ENCODE measurements around the gene FBLN2.

FBLN2 gene

GRCh38 chr3:13598926-13599886, 50.3 kb downstream of the FBLN2 start:
- no peak for DNase-seq (ENCODE audit: low read depth in 1 of 2, low spot score in 1 of 2)

GRCh38 chr3:13599887-13600450, 51.0 kb downstream of the FBLN2 start:
- DNase-seq (ENCODE audit: low read depth in 1 of 2, low spot score in 1 of 2) = no peak

DNA sequence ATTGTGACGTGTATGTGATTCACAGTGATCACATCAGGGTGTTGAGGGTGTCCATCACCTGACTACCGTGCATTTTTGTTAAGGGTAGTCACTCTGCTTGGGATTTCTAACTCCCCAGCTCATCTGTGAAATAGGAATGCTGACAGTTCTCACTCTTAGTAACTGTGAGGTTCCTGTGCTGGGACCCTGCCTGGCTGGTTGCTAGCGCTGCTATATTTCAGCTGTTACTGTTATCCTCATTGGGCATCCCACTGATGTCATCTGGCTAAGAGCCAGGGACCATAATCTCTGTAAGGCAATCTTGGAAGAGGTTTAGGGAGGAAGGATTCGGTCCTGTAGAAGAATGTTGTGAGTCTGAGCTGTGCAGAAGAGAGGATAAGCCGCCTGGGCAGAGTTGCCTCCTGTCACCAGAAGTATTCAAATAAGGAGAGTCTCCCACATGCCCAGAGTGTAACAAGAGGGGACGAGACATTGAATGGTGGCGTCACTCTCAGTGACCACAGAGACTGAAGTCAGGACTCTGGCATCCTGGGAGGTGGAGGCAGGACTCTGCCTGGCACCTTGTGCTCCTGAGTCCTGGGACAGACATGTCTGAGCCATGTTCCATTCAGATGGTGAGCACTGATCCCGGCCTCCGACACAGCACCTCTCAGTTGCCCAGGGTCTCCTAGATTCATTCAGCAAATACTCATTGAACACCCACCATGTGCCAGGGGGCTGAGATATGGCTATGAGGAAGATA, 52.2 kb downstream of the FBLN2 start:
- DNase-seq (ENCODE audit: low read depth in 1 of 2, low spot score in 1 of 2) = no peak

DNA sequence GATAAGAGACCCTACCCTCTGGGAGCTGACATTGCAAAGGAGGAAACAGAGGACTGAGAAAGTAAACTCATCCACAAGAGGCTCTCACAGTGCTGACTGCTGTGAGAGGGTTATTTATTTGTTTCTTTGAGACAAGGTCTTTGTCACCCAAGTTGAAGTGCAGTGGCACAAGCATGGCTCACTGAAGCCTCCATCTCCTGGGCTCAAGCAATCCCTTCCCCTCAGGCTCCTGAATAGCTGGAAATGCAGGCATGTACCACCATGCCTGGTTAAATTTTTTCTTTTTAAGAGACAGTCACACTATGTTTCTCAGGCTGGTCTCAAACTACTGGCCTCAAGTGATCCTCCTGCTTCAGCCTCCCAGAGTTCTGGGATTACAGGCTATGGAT, 52.8 kb downstream of the FBLN2 start:
- DNase-seq (ENCODE audit: low read depth in 1 of 2, low spot score in 1 of 2) = no peak

DNA sequence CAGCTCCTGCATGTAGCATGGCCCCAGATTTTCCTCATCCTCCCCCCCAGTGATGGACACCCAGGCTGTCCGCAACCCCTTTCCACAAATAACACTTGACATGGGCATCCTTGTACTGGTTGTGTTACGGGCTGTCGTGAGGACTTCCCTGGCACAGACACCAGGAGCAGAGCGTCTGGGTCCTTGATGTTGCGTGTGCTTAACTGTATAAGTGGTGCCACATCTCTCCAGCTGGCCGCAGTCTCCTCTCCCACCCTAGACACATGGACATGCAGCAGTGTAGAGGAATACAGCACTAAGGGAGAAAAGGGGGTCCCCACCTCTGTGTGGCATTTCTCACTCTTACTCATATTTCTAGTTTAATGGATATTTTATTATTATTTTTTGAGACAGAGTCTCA, 56.6 kb downstream of the FBLN2 start:
- DNase-seq (ENCODE audit: low read depth in 1 of 2, low spot score in 1 of 2) = no peak

DNA sequence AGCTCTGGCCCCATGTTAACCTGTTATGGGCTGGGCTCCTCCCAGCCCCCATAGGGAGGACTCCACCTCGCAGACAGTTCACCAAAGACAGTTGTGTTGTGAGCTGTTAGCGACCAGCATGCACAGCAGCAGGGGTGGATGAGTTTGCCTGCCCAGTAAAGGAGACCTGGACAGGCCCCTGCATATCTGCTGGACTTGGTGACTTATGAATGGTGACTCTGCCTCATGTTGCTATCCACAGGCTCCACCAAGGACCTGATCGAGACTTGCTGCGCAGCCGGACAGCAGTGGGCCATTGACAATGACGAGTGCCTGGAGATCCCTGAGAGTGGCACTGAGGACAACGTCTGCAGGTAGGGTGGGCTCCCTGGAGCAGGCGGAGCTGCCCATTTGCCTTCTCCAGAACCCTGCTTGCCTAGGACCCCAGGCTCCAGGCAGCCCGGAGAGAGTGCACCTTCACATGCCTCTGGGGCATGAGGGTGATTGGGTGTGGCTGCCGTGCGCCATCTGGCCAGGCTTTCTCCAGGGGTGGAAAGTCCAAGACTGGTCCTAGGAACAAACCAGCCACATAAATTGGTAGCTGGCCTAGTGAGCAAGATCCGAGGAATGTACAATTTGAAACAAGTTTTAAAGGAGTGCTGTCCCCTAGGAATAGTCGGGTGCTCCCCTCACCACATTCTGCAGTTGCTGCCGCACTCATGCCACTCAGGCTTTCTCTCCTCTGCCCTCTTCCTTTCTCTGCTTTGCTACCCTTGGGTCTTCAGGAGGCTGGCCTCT, 59.1 kb downstream of the FBLN2 start:
- DNase-seq (ENCODE audit: low read depth in 1 of 2, low spot score in 1 of 2) = no peak

GRCh38 chr3:13608969-13609725, 60.2 kb downstream of the FBLN2 start:
- no peak for DNase-seq (ENCODE audit: low read depth in 1 of 2, low spot score in 1 of 2)

GRCh38 chr3:13610006-13610570, 61.2 kb downstream of the FBLN2 start:
- no peak for DNase-seq (ENCODE audit: low read depth in 1 of 2, low spot score in 1 of 2)

DNA sequence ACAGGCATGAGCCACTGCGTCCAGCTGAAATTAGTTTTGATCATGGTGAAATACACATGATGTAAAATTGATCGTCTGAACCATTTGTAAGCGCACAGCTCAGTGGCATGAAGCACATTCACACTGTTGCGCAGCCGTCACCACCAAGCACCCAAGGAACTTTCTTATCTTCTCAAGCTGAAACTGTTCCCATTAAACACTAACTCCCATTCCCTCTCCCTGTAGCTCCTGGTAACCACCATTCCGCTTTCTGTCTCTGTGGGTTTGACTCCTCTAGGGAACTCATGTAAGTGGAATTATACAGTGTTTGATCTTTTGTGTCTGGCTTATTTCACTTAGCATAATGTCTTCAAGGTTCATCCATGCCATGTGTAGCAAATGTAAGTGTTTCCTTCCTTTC, 62.3 kb downstream of the FBLN2 start:
- DNase-seq (ENCODE audit: low read depth in 1 of 2, low spot score in 1 of 2) = no peak

GRCh38 chr3:13612829-13613228, 63.9 kb downstream of the FBLN2 start:
- no peak for DNase-seq (ENCODE audit: low read depth in 1 of 2, low spot score in 1 of 2)

- DNase-seq (ENCODE audit: low read depth in 1 of 2, low spot score in 1 of 2) = no peak
Measured at GRCh38 chr3:13613343-13614190, 64.6 kb downstream of the FBLN2 start.

DNA sequence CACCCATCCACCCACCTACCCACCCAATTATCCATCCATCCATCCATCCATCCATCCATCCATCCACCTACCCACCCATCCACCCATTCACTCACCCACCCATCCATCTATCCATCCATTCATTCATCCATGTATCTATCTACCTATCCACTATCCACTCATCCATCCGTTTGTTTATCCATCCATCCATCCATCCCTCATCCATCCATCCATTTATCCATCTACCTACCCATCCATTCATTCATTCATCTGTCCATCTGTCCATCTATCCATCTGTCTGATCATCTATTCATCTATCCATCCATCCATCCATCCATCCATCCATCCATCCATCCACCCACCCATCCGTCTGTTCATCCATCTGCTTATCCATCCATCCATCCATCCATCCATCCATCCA, 65.7 kb downstream of the FBLN2 start:
- no peak for DNase-seq (ENCODE audit: low read depth in 1 of 2, low spot score in 1 of 2)

DNA sequence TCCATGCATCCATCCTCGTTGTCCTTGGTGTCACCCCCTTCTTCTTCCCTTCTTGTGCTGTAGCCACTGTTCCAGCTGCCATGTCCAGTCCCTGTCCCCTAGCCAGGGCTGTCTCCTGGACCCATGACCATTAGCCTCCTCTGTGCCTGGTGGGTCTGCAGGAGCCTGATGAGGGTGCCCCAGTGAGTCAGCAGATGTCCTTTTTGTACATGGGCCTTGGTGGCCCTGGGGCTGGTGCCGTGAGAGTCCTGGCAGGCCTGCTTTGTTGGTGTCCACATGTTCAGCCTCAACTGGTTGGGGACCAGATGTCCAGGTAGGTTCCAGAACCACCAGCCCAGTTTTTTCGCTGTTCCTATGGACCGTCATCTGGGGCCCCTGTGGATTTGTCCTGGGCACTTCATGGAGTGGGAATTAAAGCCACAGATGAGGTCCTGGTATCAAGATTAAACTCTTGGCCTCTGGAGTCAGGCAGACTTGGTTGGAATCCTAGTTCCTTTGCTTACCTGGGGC, 66.1 kb downstream of the FBLN2 start:
- no peak for DNase-seq (ENCODE audit: low read depth in 1 of 2, low spot score in 1 of 2)

GRCh38 chr3:13616359-13616758, 67.4 kb downstream of the FBLN2 start:
- no peak for DNase-seq (ENCODE audit: low read depth in 1 of 2, low spot score in 1 of 2)

DNA sequence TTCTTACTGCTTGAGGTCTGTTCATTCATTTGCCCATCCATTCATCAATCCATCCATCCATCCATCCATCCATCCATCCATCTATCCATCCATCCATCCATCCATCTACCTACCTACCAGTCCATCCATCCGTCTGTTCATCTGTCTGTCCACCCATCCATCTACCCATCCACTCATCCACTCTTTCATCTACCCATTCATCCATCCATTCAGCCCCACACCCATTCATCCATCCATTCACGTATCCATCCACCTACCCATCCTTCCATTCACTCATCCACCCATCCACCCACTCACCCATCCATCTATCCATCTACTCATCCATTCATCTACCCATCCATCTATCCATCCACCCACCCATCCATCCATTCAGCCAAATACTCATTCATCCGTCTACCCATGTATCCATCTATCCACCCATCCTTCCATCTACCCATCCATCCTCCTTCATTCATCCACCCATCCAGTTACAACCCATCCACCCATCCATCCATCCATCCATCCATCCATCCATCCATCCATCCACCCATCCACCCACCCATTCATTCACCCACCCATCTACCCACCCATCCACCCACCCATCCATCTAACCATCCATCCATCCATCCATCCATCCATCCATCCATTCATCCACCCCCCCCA, 68.3 kb downstream of the FBLN2 start:
- no peak for DNase-seq (ENCODE audit: low read depth in 1 of 2, low spot score in 1 of 2)

- DNase-seq (ENCODE audit: low read depth in 1 of 2, low spot score in 1 of 2) = no peak
Measured at GRCh38 chr3:13617981-13618380, 69.1 kb downstream of the FBLN2 start.

GRCh38 chr3:13618836-13619235, 69.9 kb downstream of the FBLN2 start:
- no peak for DNase-seq (ENCODE audit: low read depth in 1 of 2, low spot score in 1 of 2)

DNA sequence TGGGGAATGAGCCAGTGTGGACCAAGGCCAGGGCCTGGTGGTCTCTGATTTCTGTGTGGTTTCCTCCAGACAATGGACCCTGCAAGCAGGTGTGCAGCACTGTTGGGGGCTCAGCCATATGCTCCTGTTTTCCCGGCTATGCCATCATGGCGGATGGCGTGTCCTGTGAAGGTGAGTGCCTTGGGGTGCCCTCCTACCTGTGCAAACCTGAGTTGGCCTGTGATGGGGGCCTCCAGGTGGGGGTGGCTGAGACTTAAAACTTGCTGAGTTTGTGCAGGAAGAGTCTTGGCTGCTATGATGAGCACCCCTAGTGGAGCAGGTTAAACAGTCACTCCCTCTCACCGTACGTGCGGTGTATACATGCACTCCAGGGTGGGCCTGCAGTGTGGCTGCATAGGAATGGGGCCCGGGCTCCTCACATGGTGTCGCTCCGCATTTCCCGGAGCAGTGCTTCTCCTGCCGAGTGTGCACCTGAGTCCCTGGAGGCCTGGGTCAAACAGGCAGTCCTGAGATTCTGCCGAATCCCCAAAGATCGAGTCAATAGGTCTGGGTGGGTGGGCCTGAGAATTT, 70.8 kb downstream of the FBLN2 start:
- no peak for DNase-seq (ENCODE audit: low read depth in 1 of 2, low spot score in 1 of 2)

Data from activated CD4-positive, alpha-beta T cell treated with anti-CD3 and anti-CD28 coated beads, Interleukin-2, amount 50 U/mL, for 24 hours (primary cell).